Adrenal gland (tissue), 12 donors: ENCODE results near the gene CORO6. TPM values are rescaled to one million over a fixed set of nuclear protein-coding genes. Genes with fewer than 3 reads are reported as not detected.
A peak's percentile ranks its signal among the peaks of the same experiment; 100 is the strongest.

ENCODE experiments used
- DNase-seq, 7 donors: peaks; one replicate each; pipeline ENCODE4 v3.0.0-alpha.2; 2019 to 2020
- H3K27ac ChIP-seq, 5 donors: fragments of 200-600 bp; sonication (generic) in 4 of 5; 1 replicate in 3 of 5; 2 replicates in 2 of 5; pipeline versions ENCODE4 v1.5.1 to v1.8.0; 2016 to 2020; ENCODE audit warnings: mild to moderate bottlenecking in 1 of 5
- H3K27me3 ChIP-seq: fragments of 200-600 bp; 2 replicates; pipeline ENCODE4 v1.8.0; 2021
- H3K36me3 ChIP-seq, 2 donors: fragments of 200-600 bp; replicated peaks in 1 of 2; 1 replicate in 1 of 2; 2 replicates in 1 of 2; pipeline versions ENCODE4 v1.5.1 to v1.8.0; 2018 to 2022
- H3K4me1 ChIP-seq, 2 donors: fragments of 200-600 bp; replicated peaks in 1 of 2; 1 replicate in 1 of 2; 2 replicates in 1 of 2; pipeline versions ENCODE4 v1.5.1 to v1.8.0; 2018 to 2021
- H3K4me3 ChIP-seq, 4 donors: fragments of 200-600 bp; sonication (generic) in 3 of 4; one replicate each; pipeline ENCODE4 v1.5.1; 2016 to 2018
- H3K9me3 ChIP-seq, 3 donors: fragments of 200-600 bp; sonication (generic) in 1 of 3; replicated peaks in 1 of 3; 1 replicate in 2 of 3; 2 replicates in 1 of 3; pipeline versions ENCODE4 v1.5.1 to v1.8.0; 2016 to 2021
- POLR2A ChIP-seq, 2 donors: fragments of 450-650 bp; IDR thresholded peaks; one replicate each; pipeline ENCODE4 v1.6.1; 2017; ENCODE audit warnings: antibody characterized with exemption in 2 of 2, mild to moderate bottlenecking in 2 of 2, moderate library complexity in 1 of 2
- WGBS, 4 donors: extraction: QIAGEN DNeasy Blood & Tissue Kit in 2 of 4; methylation state at CpG; one replicate each; pipeline versions ENCODE4 v1.1.5 to v1.1.7; 2013 to 2017; 5-methylcytosine and 5-hydroxymethylcytosine counted together
- intact Hi-C, 2 donors: fragments of 100-400 bp; cut with DNase I; formaldehyde crosslinking; loops; one replicate each; pipeline versions ENCODE4 v1.14.1 to v1.15.0; 2022 to 2023
- polyA plus RNA-seq, 3 donors: library from polyadenylated mRNA; stranded (reverse); fragments of 200-250 nt in 2 of 3; fragments of 350-450 nt in 1 of 3; fragmentation: Illumina TruSeq in 1 of 3; extraction: RNeasy Lipid Tissue Mini Kit (QIAGEN cat#74804) in 1 of 3; gene quantifications; one replicate each; pipeline ENCODE4 v1.2.3, GENCODE V29; 2013 to 2014
- total RNA-seq, 9 donors: library from RNA; depleted of rRNA in 4 of 9; stranded (reverse); fragments of >200 nt in 4 of 9; fragments of 120-200 nt in 1 of 9; fragmentation: NEBNext Ultra II Directional in 1 of 9; extraction: Animal tissue kit (Norgen Biotek cat#: 25700) in 1 of 9; gene quantifications; one replicate each; pipeline versions ENCODE4 v1.1.0 to v1.2.4, GENCODE V29; 2013 to 2023
- TF ChIP-seq, protein P1 (sequence below), 6 experiments: fragments of 450-650 bp in 4 of 6; fragments of 200-600 bp in 2 of 6; sonication (generic) in 1 of 6; IDR thresholded peaks; 1 replicate in 5 of 6; 2 replicates in 1 of 6; pipeline versions ENCODE4 v1.5.1 to v1.8.0; 2016 to 2021; ENCODE audit warnings: antibody characterized with exemption in 6 of 6, mild to moderate bottlenecking in 2 of 6, moderate library complexity in 1 of 6
- donor health status: healthy with polysubstance abuse.
- donor health status: Bipolar disorder and iron deficiency.
- donor health status: DM: yes; HTN: yes; CAD: no.
- donor health status: DM: no; HTN: no; CAD: no.
- donor health status: DM: no; HTN: no; CAD: no.
- donor health status: DM: yes; HTN: yes; CAD: no.

Gene CORO6
- total and polyA plus RNA-seq, 12 donors, result 0.44 to 34.0 (median 5.6) TPM

DNA sequence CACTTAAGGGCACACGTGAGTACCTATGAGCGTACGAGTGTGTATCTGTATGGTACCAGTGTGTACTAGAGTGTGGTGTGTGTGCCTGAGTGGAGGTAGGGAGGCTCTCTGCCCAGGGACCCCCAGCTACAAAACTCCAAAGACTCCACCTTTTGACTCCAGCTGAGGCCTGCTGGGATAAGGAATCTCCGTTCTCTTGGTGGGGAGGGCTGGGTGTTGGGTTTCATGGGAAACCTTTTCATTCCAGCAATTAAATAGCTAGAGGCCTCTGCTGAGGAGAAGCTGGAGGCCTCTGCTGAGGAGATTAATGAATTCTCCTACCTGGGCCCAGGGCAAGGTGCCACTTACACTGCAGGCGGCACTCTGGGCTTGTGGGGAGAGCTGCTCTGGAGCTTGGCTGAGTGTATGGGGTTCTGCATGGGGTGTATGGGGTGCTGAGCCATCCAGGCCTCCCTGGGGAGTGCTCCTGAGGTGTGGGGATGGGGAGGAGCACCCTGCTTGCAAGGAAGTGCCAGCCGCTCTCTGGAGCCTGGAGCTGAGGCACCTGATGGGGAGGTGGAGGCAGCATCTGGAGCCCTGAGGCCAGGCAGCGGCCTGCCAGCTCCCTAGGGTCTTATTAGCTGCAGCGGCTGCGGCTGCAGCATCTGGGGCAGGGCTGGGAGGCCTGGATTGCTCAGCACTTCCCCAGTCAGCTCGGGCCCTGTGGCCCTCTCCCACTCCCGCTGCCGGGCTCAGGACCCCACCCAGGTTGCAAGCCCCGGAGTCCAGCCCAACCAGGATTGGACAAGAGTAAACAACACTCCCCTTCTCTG lies 25.1 kb downstream of the CORO6 start:
- Histone ChIP-seq H3K4me1 (peaks cover 9 to 11% of the 10 kb centered on the region in 2 donors), H3K27ac (no peak overlapping the region), H3K9me3 (no peaks in the 10 kb centered on the region), H3K36me3 (no peaks in the 10 kb centered on the region), H3K4me3 (no peak overlapping the region), H3K27me3 (no peaks in the 10 kb centered on the region)
- WGBS, 4 donors, result 72 to 77% (median 74%) methylated on average over 5 to 13 of the region's 13 CpGs
- peak in 1 of 7 donors; percentile 12 for DNase-seq
- TF ChIP-seq POLR2A (IDR thresholded peaks at IDR 0.05), result no peak
- TF ChIP-seq, protein P1, sequence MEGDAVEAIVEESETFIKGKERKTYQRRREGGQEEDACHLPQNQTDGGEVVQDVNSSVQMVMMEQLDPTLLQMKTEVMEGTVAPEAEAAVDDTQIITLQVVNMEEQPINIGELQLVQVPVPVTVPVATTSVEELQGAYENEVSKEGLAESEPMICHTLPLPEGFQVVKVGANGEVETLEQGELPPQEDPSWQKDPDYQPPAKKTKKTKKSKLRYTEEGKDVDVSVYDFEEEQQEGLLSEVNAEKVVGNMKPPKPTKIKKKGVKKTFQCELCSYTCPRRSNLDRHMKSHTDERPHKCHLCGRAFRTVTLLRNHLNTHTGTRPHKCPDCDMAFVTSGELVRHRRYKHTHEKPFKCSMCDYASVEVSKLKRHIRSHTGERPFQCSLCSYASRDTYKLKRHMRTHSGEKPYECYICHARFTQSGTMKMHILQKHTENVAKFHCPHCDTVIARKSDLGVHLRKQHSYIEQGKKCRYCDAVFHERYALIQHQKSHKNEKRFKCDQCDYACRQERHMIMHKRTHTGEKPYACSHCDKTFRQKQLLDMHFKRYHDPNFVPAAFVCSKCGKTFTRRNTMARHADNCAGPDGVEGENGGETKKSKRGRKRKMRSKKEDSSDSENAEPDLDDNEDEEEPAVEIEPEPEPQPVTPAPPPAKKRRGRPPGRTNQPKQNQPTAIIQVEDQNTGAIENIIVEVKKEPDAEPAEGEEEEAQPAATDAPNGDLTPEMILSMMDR (IDR thresholded peaks at IDR 0.05), result no peak
- intact Hi-C loops, result no loop called here

DNA sequence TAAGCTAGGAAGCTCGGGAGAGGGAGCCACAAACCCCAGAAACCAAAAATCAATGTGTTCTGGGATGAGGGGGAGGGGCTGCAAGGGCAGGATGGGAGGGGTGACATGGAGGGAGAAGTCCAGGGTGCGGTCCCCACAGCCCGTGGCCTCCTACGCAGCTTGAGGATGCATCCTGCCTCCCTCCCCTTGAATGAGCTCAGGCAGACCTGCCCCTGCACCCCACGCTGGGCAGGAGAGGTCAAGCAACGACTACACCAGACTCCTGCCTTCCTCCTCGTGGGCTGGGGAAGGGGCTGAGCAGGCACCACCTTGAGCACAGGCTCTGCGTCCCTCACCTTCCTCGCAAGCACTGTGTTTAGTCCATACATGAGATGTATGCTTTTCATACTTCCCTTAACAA lies 25.9 kb downstream of the CORO6 start:
- 66 to 87% (median 82%) methylated on average over 4 to 9 of the region's 9 CpGs for WGBS, 4 donors
- no peaks in the 10 kb centered on the region for H3K9me3 ChIP-seq
- no peaks in the 10 kb centered on the region for H3K27me3 ChIP-seq
- no peak for DNase-seq
- H3K4me3 ChIP-seq, result no peak overlapping the region
- intact Hi-C loops, result no loop called here
- TF ChIP-seq POLR2A (IDR thresholded peaks at IDR 0.05), result no peak
- TF ChIP-seq, protein P1 (IDR thresholded peaks at IDR 0.05), result no peak
- H3K36me3 ChIP-seq, result no peaks in the 10 kb centered on the region
- H3K27ac ChIP-seq, result no peak overlapping the region
- peaks cover 17 to 18% of the 10 kb centered on the region in 2 donors for H3K4me1 ChIP-seq

DNA sequence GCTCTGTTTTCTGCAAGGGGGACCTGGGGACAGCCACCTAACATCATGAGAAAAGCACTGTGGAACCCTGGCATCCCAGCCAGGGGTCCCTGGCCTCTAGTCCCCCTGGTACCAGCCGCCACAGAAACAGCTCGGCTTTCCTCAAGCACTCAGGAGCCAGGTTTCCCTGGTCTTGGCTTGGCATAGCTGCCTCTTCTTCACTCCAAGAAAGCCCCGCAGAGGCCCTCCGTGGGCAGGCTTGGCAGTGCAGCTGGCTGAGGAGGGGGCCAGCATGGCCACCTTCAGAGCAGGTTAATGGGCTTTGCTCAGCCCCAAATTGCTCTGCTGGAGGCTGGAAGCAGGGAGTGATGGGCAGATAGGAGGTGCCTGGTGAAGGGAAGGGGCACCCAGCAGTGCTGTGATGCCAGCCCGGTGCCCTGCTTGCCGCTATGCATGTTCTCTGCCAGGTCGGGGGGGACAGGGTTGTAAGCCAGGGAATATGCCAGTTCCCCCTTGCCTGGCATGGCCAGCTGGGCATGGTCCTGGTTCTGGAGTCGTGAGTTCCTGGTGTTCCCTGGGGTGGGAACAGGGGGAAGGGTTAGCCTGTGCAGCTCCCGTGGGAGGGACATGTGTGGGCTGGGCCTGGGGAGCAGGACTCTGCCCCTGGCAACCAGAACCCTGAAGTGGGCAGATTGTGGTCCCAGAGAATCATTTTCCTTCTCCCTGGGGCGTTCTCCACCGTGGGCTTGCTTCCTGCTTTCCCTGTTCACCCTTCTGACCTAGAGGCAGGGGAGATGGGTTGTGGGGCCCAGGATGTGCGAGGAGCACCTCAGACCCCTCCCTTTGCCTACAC lies 26.6 kb downstream of the CORO6 start:
- DNase-seq, result peak in 2 of 7 donors; percentile 12 to 17
- Histone ChIP-seq H3K9me3 (no peaks in the 10 kb centered on the region), H3K27ac (no peak overlapping the region), H3K4me1 (peaks cover 23 to 24% of the 10 kb centered on the region in 2 donors), H3K27me3 (no peaks in the 10 kb centered on the region), H3K4me3 (no peak overlapping the region), H3K36me3 (no peaks in the 10 kb centered on the region)
- intact Hi-C loops, result no loop called here
- WGBS, 4 donors, result 85 to 92% (median 87%) methylated on average over 9 to 12 of the region's 12 CpGs
- TF ChIP-seq POLR2A (IDR thresholded peaks at IDR 0.05), result no peak
- TF ChIP-seq, protein P1 (IDR thresholded peaks at IDR 0.05), result no peak
